Sciatic nerve (tissue), 2 donors: ENCODE data around the gene CSE1L. TPM values are rescaled to one million over a fixed set of nuclear protein-coding genes. Genes with fewer than 3 reads are reported as not detected.
"Not testable (repeated sequence)": the region's sequence is repeated elsewhere in the genome, so short reads cannot be mapped to it uniquely, and the experiment has no call there.

Source experiments
- ATAC-seq: fragments of 200-7000 bp; cut with Tn5 transposase; one replicate; pipeline ENCODE4 v1.9.1; 2020; ENCODE audit warnings: mild to moderate bottlenecking, moderate library complexity
- DNase-seq: peaks from one replicate; pipeline ENCODE4 v3.0.0-alpha.2; 2020; ENCODE audit warnings: low spot score
- intact Hi-C: fragments of 100-400 bp; cut with DNase I; formaldehyde crosslinking; loops from one replicate; pipeline ENCODE4 v1.14.2; 2022
- total RNA-seq: library from RNA; stranded (reverse); fragmentation: NEBNext Ultra II Directional; extraction: Animal tissue kit (Norgen Biotek cat#: 25700); gene quantifications from one replicate; pipeline ENCODE4 v1.2.1, GENCODE V29; 2021
- donor health status: DM: no; HTN: no; CAD: no.
- donor health status: DM: no; HTN: no; CAD: no.

The CSE1L gene
- total RNA-seq: 39.5 TPM

DNA sequence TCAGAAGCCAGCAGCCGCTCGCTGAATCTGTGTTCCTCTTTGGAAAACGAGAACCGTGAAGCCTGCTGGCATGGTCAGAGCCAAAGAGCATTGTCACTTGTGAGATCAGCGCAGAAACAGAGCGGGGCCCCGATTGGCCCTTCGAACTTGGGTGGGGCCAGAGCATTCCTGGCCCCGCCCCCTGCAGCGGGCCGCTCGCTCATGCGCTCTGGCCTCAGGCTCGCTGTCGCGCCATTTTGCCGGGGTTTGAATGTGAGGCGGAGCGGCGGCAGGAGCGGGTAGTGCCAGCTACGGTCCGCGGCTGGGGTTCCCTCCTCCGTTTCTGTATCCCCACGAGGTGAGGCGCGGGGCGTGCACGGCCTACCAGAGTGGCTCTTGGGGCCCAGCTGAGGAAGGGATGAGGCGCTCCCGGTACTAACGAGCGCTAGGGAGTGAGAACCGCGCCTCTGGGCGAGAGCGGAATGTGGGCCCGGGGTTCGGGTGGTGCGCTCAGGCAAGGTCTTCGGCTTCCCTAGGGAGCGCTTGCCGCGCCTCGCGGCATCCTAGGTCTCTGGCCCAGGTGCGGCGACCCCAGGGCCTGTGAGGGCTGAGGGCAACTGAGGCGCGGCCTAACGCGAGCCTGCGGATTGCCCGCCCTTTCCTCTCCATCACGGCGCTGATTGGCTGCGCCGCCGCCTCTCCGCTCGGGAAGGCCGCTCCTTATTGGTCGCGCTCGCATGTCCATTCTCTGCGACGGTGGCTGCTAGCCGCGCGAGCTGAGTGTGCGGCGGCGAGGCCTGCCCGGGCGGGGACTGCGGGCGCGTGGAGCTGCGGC is at the start of gene CSE1L:
Gene CSE1L, plus strand, starts transcription at position 226 of the 814 bp plus-strand sequence. CDS start 12,152 bp downstream, outside the sequence.
- intact Hi-C loops: no loop called here
- ATAC-seq: peak; percentile 98
- DNase-seq: peak; percentile 96

- ATAC-seq: no peak
These were observed 45.9 kb upstream of the CSE1L start for GRCh38 chr20:48999890-49000870.

GRCh38 chr20:49001741-49002140 is 44.4 kb upstream of the CSE1L start:
- intact Hi-C loops: no loop called here
- DNase-seq (no peak), ATAC-seq (no peak)

More at GRCh38 chr20:48999890-49000870, 45.9 kb upstream of the CSE1L start:
- intact Hi-C loops: no loop called here
- no peak for DNase-seq

DNA sequence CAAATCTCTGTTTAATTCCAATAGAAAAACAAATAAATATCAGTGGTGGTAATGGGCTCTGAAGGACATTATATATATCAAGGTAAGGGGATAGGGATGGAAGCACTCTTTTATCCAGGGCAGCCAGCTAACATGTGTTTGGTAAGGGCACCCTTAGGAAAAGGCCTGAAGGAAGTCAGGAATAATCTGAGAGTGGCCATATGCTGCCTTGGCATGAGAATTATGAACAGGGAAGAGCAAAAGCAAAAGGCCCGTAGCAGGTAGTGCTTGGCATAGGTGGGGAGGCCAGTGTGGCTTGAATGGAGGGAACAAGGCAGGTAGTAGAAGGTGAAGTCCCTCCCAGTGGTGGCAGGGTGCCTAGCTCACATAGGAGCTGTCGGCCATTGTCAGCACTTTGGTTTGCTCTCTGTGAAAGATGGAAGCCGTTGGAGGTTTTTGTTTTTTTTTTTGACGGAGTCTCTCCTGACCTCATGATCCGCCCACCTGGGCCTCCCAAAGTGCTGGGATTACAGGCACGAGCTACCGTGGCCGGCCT is 39.6 kb upstream of the CSE1L start:
- ATAC-seq: no peak

GRCh38 chr20:49009899-49010631 is 36.0 kb upstream of the CSE1L start:
- intact Hi-C loops: no loop called here
- ATAC-seq: no peak

More for the DNA sequence above, 39.6 kb upstream of the CSE1L start:
- DNase-seq: no peak
- intact Hi-C loops: no loop called here

GRCh38 chr20:49024220-49024619 is 21.9 kb upstream of the CSE1L start:
- intact Hi-C loops: no loop called here
- no peak for DNase-seq
- no peak for ATAC-seq

More at GRCh38 chr20:49009899-49010631, 36.0 kb upstream of the CSE1L start:
- no peak for DNase-seq

DNA sequence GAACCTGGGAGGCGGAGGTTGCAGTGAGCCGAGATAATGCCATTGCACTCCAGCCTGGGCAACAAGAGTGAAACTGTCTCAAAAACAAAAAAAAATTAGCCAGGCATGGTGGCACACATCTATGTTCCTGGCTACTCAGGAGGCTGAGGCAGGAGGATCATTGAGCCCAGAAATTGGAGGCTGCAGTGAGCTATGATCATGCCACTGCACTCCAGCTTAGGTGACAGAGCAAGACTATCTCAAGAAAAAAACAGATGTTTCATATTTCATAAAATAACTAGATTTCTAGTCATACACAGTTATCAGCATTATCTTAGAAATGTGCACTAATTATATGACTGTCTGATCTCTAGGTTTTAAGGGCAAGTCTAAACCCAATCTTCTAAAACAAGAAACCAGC is 17.9 kb upstream of the CSE1L start:
- DNase-seq: not testable (repeated sequence)

DNA sequence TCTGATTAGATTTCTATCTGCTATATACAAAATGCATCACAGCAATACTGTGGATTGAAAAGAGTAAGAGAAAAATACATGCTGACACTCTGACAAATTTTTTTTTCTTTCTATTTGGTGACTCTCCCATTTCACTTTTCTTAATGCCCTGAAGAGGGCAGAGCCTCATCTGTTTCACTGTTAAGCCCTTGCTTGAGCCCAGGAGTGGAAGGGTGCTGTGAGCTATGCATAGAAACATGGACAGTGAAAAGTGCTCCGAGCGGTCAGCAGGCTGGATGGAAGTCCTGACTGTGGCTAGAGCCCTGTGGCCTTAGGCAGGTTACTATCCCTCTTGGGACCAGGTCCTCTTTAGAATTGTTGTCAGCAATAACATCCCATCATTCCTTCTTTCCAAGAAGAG is 17.4 kb upstream of the CSE1L start:
- no peak for ATAC-seq
- intact Hi-C loops: no loop called here
- no peak for DNase-seq

More for the DNA sequence above, 17.9 kb upstream of the CSE1L start:
- intact Hi-C loops, ATAC-seq: not testable (repeated sequence)

DNA sequence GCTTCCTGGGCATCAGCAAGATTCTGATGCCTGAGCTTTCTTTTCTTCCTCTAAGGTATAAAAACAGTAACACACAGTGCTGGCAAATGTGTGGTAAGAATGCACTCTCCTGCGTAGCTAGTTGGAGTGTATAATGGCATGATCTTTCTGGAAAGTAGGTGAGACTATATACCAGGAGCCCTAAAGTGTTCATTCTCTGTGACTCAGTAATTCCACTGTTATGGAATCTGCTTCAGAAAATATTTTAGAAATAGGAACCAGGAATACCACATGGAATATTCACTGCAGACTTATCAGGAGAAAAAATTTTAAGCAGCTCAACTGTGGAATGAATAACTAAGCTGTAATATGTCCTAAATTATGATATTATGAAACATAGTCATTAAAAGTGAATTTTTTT is 16.9 kb upstream of the CSE1L start:
- DNase-seq (no peak), ATAC-seq (no peak)
- intact Hi-C loops: no loop called here

DNA sequence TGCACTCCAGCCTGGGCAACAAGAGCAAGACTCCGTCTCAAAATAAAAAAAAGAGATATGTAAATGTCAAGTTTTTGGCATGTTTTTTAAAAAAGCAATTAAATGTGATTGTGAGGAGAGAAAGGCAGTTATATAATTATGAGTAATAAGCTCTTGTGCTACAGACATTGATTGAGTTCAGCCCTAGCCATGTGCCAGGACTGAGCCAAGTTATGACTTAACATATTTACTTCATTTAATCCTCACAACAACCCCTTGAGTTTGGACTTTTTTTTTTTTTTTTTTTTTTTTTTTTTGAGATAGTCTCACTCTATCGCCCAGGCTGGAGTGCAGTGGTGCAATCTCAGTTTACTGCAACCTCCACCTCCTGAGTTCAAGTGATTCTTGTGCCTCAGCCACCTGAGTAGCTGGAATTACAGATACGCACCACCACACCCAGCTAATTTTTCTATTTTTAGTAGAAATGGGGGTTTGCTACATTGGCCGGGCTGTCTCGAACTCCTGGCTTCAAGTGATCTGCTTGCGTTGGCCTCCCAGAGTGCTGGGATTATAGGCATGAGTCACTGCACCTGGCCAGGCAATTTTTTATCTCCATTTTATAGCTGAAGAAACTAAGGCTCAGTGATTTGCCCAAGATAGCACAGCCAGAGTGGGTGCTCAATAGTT is 15.0 kb upstream of the CSE1L start:
- peak; percentile 65 for ATAC-seq
- no peak for DNase-seq
- intact Hi-C loops: no loop called here

DNA sequence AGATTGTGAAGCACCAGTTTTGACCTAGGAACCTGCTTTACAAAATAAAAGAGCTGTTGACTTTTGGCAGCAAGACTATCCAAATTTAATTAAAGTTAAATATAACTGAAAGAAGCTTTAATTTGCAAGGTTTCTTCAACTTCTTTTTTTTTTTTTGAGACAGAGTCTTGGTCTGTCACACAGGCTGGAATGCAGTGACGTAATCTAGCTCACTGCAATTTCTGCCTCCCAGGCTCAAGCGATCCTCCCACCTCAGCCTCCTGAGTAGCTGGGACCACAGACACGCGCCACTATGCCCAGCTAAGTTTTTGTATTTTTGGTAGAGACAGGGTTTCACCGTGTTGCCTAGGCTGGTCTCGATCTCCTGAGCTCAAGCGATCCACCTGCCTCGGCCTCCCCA is 13.7 kb upstream of the CSE1L start:
- intact Hi-C loops: no loop called here
- DNase-seq: no peak
- no peak for ATAC-seq

GRCh38 chr20:49034070-49034732 is 11.9 kb upstream of the CSE1L start:
- ATAC-seq: no peak
- no peak for DNase-seq
- intact Hi-C loops: no loop called here

GRCh38 chr20:49037962-49038387 is 8.1 kb upstream of the CSE1L start:
- no peak for ATAC-seq
- no peak for DNase-seq
- intact Hi-C loops: no loop called here

DNA sequence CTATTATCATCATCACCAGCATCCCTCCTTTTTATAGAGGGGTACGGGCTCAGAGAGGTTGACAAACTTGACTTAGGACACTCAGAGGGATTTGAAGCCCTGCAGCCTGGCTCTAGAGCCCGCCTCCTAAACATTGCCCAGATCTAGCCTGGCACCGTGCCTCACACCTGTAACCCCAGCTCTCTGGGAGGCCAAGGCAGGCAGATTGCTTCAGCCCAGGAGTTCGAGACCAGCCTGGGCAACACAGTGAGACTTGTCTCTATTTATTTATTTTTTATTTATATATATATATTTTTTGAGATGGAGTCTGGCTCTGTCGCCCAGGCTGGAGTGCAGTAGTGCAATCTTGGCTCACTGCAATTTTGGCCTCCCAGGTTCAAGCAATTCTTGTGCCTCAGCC is 6.3 kb upstream of the CSE1L start:
- intact Hi-C loops: no loop called here
- DNase-seq (no peak), ATAC-seq (no peak)

DNA sequence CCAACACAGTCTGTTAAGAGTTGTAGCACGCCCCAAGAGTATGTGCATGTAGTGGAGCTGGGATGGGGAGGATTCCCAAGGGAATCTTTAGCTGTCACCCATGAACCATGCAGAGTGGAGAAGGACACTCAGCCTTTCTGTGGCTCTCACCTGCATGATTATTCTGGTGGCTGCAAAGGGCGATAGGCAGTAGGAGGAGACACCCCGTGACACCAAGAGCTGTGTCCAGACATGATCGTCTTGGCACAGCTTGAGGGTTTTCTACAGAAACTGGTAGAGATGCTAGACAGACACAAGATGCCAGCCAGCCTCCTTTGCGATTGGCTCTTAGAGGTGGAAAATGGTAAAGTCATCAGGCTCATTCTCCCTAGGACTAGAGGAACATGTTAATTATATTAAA is 3.1 kb upstream of the CSE1L start:
- DNase-seq: no peak
- intact Hi-C loops: no loop called here
- no peak for ATAC-seq

- intact Hi-C loops: no loop called here
- DNase-seq: peak; percentile 68
- peak; percentile 5 for ATAC-seq
These were observed 549 bp upstream of the CSE1L start for GRCh38 chr20:49045440-49046086.

GRCh38 chr20:49052334-49052733 is 6.2 kb downstream of the CSE1L start:
- intact Hi-C loops: no loop called here
- ATAC-seq: no peak
- DNase-seq: no peak
